HT-29 (cell line): Measurements from ENCODE around the gene ZNF609. TPM values are rescaled to one million over a fixed set of nuclear protein-coding genes. Genes with fewer than 3 reads are reported as not detected.
"Not testable (repeated sequence)": the region's sequence is repeated elsewhere in the genome, so short reads cannot be mapped to it uniquely, and the experiment has no call there.

Source experiments
- DNase-seq: peaks from one replicate; pipeline ENCODE4 v3.0.0-alpha.2; 2015; ENCODE audit warnings: low spot score
- total RNA-seq: library from RNA; depleted of rRNA; stranded (reverse); fragments of >200 nt; shearing (Covaris generic); gene quantifications from 2 replicates; pipeline ENCODE4 v1.2.3, GENCODE V29; 2014

ZNF609 gene
- total RNA-seq, 1 experiment from 2014 or later: 22.8 TPM

GRCh38 chr15:64459066-64459781, 1.2 kb upstream of the ZNF609 start:
- no peak for DNase-seq

DNA sequence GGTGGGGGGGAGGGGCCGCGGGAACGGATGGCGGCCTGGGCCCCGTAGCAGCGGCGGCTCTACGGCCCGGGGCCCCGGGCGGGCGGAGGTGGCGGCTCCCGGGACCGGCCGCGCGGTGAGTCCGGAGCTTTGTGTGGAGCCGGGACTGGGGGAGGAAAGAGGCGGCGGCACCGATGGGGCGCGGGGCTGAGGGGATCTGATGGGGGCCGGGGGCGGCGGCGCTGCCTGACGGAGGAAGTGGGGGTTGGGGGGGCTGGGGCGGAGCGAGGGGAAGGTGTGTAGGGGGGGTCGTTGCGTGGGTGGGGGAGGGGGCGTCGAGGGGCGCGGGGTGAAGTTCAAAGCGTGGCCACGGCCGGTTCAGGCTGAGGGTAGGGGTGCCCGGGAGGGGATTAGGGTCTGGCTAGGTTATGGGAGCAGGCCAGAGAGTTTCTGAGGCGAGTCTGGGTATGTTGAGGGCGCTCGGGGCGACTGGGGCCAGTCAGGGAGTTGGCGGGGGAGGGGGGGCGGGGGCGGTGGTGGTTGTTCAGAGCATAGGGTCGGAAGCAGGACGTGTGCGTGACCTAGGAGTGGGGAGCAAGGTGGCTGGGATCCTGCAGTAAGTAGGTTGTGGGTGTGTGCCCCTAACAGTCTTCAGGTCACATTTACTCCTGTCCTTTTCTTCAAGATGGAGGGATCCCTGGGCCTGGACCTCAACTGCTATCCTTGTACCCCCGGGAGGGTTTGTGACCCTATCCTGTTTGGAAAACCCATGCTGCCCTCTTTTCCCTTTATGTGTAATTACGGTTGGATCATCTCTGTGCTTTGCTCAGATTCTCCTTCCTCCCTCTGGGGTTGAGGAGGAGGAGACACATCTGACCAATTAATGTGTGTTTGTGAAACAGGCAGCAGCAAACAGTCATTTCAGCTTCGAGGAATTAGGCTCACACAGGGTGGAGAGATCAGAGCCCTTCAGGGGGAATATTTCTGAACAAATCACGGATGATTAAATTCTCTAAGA, 644 bp downstream of the ZNF609 start:
- peak; percentile 80 for DNase-seq

DNA sequence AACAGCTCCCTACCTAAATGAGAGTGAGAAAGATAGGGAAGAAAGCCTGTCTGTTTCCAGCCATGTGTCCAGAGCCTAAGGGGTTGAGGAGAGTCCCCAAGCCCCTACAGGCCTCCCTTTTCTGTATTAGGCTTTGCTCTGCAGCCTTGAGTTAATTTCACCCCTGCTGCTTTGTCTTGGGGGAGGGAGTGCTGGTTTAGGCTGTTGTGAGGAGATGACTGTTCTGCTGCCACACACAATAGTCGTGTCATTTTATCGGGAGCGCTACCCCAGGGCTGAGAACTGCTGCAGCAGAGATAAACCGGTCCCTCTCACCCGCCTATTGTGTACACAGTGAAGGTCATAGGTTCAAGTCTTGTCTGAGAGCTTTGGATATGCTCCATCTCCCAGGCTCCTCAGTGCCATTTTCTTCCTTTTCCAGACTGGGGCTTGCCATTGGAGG, 1.4 kb downstream of the ZNF609 start:
- no peak for DNase-seq

DNA sequence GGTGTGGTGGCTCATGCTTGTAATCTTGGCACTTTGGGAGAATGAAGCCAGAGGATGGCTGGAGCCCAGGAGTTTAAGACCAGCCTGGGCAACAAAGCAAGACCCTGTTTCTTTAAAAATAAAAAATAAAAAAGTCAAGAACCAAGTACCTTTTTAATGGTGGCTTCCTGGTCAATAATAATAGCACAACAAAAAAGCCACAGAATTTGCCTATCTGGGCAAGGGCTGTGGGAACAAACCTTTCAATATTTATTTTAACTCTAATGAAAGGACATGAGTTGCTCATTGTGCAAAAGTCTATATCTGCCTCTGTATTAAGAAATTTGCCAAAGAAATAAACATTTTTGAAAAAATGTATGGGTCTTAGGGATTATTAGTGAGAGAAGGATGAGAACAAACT, 2.1 kb downstream of the ZNF609 start:
- no peak for DNase-seq

DNA sequence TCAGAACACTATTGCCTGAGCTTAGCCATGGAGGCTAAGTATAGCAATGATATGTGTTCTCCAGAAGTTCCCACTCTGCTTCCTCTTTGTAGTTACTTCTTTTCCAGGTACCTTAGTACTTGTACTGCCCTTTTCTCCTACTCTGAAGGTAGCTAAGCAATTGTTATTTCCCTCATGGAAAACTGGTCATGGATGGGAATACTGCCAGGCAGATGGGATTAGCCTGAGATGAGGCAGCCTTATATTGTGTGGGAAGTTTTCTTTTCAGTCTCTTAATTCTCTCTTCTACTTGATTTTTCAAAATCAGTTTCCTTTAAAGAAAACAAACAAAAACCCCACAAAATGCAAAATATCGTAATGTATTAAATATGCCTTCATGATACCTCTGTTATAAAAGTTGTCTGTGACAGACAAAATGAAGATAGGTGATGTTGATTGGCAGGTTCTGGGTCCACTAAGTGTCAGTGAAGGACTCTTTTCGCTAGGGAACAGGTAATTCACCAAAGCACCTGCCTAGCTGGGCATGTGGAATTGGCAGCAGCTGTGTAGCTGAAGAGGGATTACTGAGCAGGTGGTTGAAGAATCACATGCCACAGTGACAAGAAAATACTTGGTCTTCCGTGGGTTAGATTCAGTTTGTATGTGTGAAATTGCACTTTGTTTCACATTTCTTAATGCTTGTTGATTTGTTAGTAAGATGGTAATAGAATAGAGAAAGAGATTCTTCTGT, 4.1 kb downstream of the ZNF609 start:
- no peak for DNase-seq

GRCh38 chr15:64466408-64467141, 6.2 kb downstream of the ZNF609 start:
- no peak for DNase-seq

GRCh38 chr15:64472161-64472560, 11.8 kb downstream of the ZNF609 start:
- no peak for DNase-seq

- no peak for DNase-seq
Measured at GRCh38 chr15:64474846-64475245, 14.5 kb downstream of the ZNF609 start.

GRCh38 chr15:64476550-64476949, 16.2 kb downstream of the ZNF609 start:
- no peak for DNase-seq

- no peak for DNase-seq
Measured at GRCh38 chr15:64478863-64479262, 18.5 kb downstream of the ZNF609 start.

DNA sequence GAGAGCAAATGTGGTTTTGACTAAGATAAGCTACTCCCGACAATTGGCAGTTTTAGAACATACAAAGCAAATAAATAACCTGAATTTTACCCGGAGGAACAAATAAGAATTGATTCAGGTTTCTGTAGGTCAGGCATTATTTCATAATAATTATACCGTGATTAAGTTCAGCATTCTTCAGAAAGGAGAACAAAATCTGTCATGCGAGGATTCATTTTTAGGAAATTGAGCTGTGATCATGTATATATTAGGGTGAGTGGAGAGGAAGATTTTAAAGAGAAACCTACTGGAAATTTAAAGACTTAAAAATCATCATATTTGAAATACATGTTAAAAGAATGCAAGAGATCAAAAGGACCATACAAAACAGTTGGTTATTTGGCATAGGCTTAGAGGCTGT, 20.5 kb downstream of the ZNF609 start:
- no peak for DNase-seq

DNA sequence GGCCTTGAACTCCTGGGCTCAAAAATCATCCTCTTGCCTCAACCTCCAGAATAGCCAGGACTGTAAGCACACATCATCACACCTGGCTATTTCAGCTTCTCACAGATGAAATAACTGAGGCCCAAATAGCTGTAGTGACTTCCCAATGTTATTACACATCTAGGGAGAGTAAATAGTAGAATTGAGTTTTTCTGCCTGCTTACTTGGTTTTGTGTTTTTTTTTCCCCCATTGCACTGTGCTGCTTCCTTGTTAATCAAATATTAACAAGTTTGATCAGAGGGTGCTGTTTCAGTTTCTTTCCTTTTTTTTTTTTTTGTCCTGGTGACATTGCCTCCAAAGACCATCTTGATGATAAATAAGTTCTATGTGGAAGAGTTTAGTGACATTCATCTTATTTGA, 23.4 kb downstream of the ZNF609 start:
- no peak for DNase-seq

GRCh38 chr15:64485796-64486195, 25.4 kb downstream of the ZNF609 start:
- no peak for DNase-seq

DNA sequence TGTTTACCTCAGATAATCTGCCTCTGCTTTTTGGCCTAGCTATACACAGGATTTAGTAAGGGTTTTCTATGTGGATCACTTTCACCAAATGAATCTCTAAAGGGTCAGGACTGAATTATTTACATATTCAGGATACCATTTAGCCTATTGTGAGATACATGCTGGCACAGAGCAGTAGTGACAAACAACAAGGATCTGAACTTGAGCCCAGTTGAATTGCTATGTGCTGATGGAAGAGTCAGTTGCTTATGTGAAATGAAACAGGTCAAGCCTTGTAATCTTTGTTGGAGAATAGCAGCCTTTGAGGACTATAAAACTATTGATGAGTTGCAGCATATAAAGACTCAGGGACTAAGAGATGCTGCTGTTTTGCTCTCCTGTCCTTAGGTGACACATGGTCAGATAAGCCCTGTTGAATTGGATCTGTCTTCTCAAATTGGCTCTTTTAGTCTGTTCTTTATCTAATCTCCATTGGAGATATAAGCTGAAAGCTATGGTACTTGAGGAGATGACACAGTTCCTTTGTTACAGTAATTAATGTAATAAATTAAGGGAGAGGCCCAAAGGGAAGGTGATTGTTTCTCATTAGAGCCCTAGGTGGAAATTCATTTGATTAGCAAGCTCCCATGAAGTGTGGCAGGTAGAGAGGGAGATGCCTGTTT, 30.4 kb downstream of the ZNF609 start:
- no peak for DNase-seq

GRCh38 chr15:64493641-64494040, 33.3 kb downstream of the ZNF609 start:
- DNase-seq: no peak

- DNase-seq: not testable (repeated sequence)
Measured at GRCh38 chr15:64495968-64496367, 35.6 kb downstream of the ZNF609 start.

DNA sequence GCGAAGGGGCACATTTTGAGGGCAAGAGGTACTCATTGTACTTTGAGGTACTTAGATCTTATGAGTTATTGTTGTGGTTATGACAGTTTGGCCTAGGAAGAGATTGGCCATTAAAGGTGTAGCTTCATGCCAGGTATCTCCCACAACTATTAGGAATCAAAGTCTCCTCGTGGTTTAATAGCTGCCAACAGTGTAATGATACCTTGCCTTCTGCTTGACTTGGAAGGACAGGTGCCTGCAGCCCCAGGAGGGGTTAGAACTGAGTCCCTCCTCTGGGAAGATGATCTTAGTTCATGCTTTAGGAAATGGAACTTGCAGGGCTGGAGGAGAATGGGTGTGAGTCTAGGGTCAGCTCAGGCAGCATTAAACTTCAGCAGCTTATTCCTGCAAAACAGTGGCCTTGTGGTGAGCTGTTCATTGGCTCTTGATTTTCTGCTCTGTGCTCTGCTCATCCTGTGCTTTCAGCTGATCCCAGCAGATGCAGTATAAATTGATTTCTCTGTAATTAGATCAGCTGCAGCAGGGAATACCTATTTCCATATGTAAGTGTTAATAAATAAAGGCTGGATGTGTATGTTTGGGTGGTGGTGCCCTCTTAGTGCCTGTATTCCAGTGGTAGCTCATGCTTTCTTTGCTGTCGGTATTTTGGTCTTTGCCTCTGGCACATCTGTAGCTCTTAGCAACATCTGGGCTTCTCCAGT, 40.5 kb downstream of the ZNF609 start:
- no peak for DNase-seq

DNA sequence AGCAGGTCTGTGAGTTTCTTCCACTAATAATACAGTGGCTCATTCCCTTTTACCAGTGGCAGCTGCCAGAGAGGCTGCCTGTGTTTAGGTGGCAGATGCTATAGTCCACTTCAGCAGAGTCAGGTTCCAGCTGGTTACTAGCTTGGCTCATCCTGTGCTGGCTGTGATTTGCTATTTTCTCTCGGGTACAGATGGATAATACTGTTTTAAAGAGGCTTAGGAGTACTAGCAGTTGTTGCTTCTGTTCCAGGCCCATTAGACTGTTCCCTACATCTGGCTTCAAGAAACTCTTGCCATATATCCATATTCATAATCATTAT, 41.0 kb downstream of the ZNF609 start:
- DNase-seq: no peak

- no peak for DNase-seq
Measured at GRCh38 chr15:64502151-64502550, 41.8 kb downstream of the ZNF609 start.

DNA sequence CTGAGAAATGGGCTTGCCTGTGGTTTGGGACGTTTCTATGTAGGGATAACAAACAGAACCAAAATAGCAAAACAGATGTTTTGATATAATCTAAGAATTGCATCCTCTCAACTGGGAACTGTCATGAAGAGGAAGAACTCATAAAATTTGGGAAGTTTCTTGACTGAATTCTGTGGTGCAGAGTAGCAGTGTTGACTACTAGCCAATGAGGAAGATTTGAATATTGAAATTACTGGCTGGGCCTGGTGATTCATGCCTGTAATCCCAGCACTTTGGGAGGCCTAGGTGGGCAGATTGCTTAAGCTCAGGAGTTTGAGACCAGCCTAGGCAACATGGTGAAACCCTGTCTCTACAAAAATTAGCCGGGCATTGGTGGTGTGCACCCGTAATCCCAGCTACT, 42.2 kb downstream of the ZNF609 start:
- DNase-seq: no peak
